Activated B cell treated with CpG ODN at 0.5 μM for 24 hours (primary cell): ENCODE measurements around the gene DUXA. TPM values are rescaled to one million over a fixed set of nuclear protein-coding genes. Genes with fewer than 3 reads are reported as not detected.
"Not testable (repeated sequence)": the region's sequence is repeated elsewhere in the genome, so short reads cannot be mapped to it uniquely, and the experiment has no call there.

Source experiments
- ATAC-seq: fragments of 200-7000 bp; cut with Tn5 transposase; one replicate; pipeline ENCODE4 v1.10.0; 2021; ENCODE audit warnings: low read depth, mild to moderate bottlenecking, moderate library complexity
- CTCF ChIA-PET: fragments of 350-600 bp; sonication (Branson Sonifier 250); formaldehyde crosslinking; loops from one replicate; lab custom pipeline; 2021; ENCODE audit warnings: antibody characterized with exemption; lab: Charles Lee
- POLR2A ChIA-PET: fragments of 350-600 bp; sonication (Branson Sonifier 250); formaldehyde crosslinking; loops from one replicate; lab custom pipeline; 2021; ENCODE audit warnings: antibody characterized with exemption; lab: Charles Lee
- DNase-seq: peaks from one replicate; pipeline ENCODE4 v3.0.0; 2022
- H3K27ac Mint-ChIP-seq: one replicate; pipeline ENCODE4 v1.8.0; 2020; ENCODE audit warnings: mixed read lengths
- H3K27me3 Mint-ChIP-seq: one replicate; pipeline ENCODE4 v1.8.0; 2021; ENCODE audit warnings: mixed read lengths
- H3K36me3 Mint-ChIP-seq: one replicate; pipeline ENCODE4 v1.8.0; 2021; ENCODE audit warnings: low read depth, mixed read lengths
- H3K4me1 Mint-ChIP-seq: one replicate; pipeline ENCODE4 v1.8.0; 2021; ENCODE audit warnings: mixed read lengths
- H3K4me3 Mint-ChIP-seq: one replicate; pipeline ENCODE4 v1.8.0; 2020; ENCODE audit warnings: mild to moderate bottlenecking, mixed read lengths
- H3K9me3 Mint-ChIP-seq: one replicate; pipeline ENCODE4 v1.8.0; 2020; ENCODE audit warnings: mixed read lengths
- CTCF ChIP-seq: fragments of 200-600 bp; IDR thresholded peaks from one replicate; pipeline ENCODE4 v1.8.0; 2022; ENCODE audit warnings: antibody characterized with exemption, mild to moderate bottlenecking
- intact Hi-C: fragments of 100-400 bp; cut with micrococcal nuclease; formaldehyde crosslinking; loops from one replicate; pipeline ENCODE4 v1.15.1; 2024
- total RNA-seq: library from RNA; stranded (reverse); gene quantifications from 2 replicates; pipeline ENCODE4 v1.2.3, GENCODE V29; 2022

DUXA gene
- total RNA-seq, 1 donor from 2014 or later: not detected

DNA sequence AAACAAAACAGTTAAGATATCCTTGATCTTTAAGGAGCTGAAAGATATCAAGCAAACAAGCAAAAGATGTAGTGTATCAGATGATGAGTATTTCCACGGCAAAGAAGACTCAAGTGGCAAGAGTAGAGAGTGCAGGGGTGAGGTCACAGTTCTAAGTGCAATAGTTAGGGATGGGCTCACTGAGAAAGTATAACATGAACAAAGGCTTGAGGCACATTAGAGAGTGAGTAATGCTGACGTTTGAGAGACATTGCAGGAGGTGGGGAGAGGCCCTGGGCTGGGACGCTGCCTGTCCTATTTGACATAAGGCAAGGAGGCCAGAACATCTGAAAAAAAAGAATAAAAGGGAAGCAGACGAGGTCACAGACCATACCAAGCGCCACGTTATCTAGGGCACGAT lies 1.4 kb downstream of the DUXA start:
- TF ChIP-seq CTCF: no peak
- no peak for ATAC-seq
- DNase-seq: no peak
- H3K4me1 Mint-ChIP-seq: no peaks in the 10 kb centered on the region
- H3K36me3 Mint-ChIP-seq: no peaks in the 10 kb centered on the region
- POLR2A ChIA-PET: no interaction called here
- no peak overlapping the region for H3K4me3 Mint-ChIP-seq
- intact Hi-C loops: no loop called here
- peaks cover 2% of the 10 kb centered on the region for H3K27me3 Mint-ChIP-seq
- CTCF ChIA-PET: no interaction called here
- H3K27ac Mint-ChIP-seq: no peak overlapping the region
- peaks cover 4% of the 10 kb centered on the region for H3K9me3 Mint-ChIP-seq

DNA sequence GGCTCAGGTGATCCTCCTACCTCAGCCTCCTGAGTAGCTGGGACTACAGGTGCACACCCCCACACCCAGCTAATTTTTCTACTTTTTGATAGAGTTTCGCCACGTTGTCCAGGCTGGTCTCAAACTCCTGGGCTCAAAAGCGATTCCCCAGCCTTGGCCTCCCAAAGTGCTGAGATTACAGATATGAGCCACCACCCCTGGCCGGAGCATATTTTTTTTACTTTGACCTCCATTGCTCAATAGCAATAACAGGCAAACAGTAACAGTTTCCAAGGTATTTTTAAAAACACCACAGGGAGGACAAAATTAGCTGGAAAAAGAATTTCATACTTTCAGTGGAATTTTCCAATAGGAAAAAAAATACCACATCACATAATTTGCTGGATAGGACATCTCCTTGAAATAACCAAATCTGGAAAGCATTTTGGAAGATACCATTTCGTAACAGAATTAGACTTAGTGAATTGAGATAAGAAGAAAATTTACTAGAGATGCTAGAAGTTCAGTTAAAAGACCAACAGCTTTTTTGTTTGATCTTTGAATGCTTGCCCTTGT lies 5.2 kb downstream of the DUXA start:
- ATAC-seq (no peak), DNase-seq (no peak)
- ChIA-PET POLR2A (no interaction called here), CTCF (no interaction called here)
- Mint-ChIP-seq H3K9me3 (peaks cover 10% of the 10 kb centered on the region), H3K27me3 (peaks cover 6% of the 10 kb centered on the region), H3K27ac (no peak overlapping the region), H3K36me3 (no peaks in the 10 kb centered on the region), H3K4me1 (no peaks in the 10 kb centered on the region), H3K4me3 (no peak overlapping the region)
- intact Hi-C loops: no loop called here
- no peak for TF ChIP-seq CTCF

DNA sequence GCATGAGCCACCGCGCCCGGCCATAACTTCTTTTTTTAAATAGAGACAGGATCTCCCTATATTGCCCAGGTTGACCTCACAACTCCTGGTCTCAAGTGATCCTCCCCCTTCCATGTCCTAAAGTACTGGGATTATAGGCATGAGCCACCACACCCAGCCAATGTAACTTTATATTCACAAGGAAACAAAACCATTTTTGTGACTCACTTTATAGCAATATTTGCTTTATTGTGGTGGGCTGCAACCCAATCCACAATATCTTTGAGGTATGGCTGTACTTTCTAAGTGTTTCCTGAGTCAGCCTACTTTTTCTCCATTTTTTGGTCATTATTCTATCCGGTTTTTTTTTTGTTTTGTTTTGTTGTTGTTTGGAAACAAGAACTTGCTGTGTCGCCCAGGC lies 14.4 kb downstream of the DUXA start:
- no peaks in the 10 kb centered on the region for H3K27me3 Mint-ChIP-seq
- no peaks in the 10 kb centered on the region for H3K4me1 Mint-ChIP-seq
- ATAC-seq (no peak), DNase-seq (no peak)
- no peaks in the 10 kb centered on the region for H3K36me3 Mint-ChIP-seq
- no peak overlapping the region for H3K4me3 Mint-ChIP-seq
- ChIA-PET POLR2A (no interaction called here), CTCF (no interaction called here)
- intact Hi-C loops: no loop called here
- H3K9me3 Mint-ChIP-seq: peaks cover 2% of the 10 kb centered on the region
- no peak for TF ChIP-seq CTCF
- no peak overlapping the region for H3K27ac Mint-ChIP-seq

DNA sequence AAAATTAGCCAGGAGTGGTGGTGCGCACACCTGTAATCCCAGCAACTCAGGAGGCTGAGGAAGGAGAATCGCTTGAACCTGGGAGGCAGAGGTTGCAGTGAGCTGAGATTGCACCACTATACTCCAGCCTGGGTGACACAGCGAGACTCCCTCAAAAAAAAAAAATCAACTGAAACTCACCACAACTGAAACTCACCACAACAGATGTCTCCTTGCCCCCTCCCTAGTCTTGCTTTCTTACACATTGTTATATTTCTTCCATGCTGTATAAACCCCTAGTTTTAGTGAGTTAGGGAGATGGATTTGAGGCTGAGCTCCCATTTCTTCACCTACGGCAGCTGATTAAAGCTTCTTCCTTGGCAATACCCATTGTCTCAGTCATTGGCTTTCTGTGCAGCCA lies 25.6 kb downstream of the DUXA start:
- Mint-ChIP-seq H3K36me3 (no peaks in the 10 kb centered on the region), H3K4me1 (no peaks in the 10 kb centered on the region), H3K9me3 (peaks cover 17% of the 10 kb centered on the region), H3K27ac (no peak overlapping the region), H3K27me3 (no peaks in the 10 kb centered on the region), H3K4me3 (no peak overlapping the region)
- intact Hi-C loops: no loop called here
- TF ChIP-seq CTCF: no peak
- ChIA-PET CTCF (no interaction called here), POLR2A (interaction anchor here (0.6 kb wide), 1 partner anchor 35 kb away, joined by 3 read pairs; no protein-coding TSS in a partner anchor)
- ATAC-seq (no peak), DNase-seq (no peak)

GRCh38 chr19:57135797-57136196 lies 31.5 kb downstream of the DUXA start:
- intact Hi-C loops: no loop called here
- ATAC-seq: no peak
- Mint-ChIP-seq H3K27ac (no peak overlapping the region), H3K4me3 (no peak overlapping the region), H3K4me1 (no peaks in the 10 kb centered on the region), H3K36me3 (no peaks in the 10 kb centered on the region), H3K9me3 (peaks cover 17% of the 10 kb centered on the region), H3K27me3 (no peaks in the 10 kb centered on the region)
- POLR2A ChIA-PET: no interaction called here
- CTCF ChIA-PET: no interaction called here
- TF ChIP-seq CTCF: no peak
- no peak for DNase-seq

DNA sequence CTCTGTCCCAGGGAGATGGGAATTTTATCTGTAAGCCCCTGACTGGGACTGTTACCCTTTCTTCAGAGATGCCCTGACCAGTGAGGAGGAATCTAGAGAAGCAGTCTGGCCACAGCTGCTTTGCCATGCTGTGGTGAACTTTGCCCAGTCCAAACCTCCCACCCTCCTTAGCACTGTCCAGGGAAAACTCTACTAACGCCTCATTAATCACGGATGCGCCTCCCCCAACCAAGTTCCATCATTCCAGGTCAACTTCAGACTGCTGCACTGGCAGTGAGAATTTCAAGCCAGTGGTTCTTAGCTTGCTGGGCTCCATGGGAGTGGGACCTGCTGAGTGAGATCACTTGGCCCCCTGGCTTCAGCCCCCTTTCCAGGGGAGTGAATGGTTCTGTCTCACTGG lies 39.9 kb downstream of the DUXA start:
- H3K4me1 Mint-ChIP-seq, H3K27me3 Mint-ChIP-seq, intact Hi-C loops, H3K4me3 Mint-ChIP-seq, DNase-seq, H3K27ac Mint-ChIP-seq, CTCF ChIA-PET, POLR2A ChIA-PET, H3K36me3 Mint-ChIP-seq, ATAC-seq: not testable (repeated sequence)
- peaks cover 11% of the 10 kb centered on the region for H3K9me3 Mint-ChIP-seq
